AG04449 (cell line): Measurements from ENCODE around the gene B3GLCT.

ENCODE experiments used
- CTCF ChIA-PET: fragments of 350-600 bp; formaldehyde crosslinking; extraction: SDS; loops from one replicate; lab custom pipeline; 2021; ENCODE audit warnings: antibody characterized with exemption; lab: Yijun Ruan, JAX
- POLR2A ChIA-PET: fragments of 400-600, 350-600 bp; formaldehyde crosslinking; extraction: SDS; loops from one replicate; lab custom pipeline; 2020; ENCODE audit warnings: antibody characterized with exemption, inconsistent platforms; lab: Yijun Ruan, JAX
- DNase-seq: peaks from one replicate; pipeline ENCODE4 v3.0.0-alpha.2; 2010; ENCODE audit warnings: low read depth, low spot score
- H3K4me3 ChIP-seq: 2 replicates; pipeline ENCODE4 v1.5.1; 2011; ENCODE audit warnings: low read depth, mild to moderate bottlenecking, control low read depth, low read length
- TF ChIP-seq, protein P1 (sequence below): IDR thresholded peaks from one replicate; pipeline ENCODE4 v1.5.1; 2011; ENCODE audit warnings: mild to moderate bottlenecking, moderate library complexity, low read length, control low read depth, inconsistent platforms; ENCODE audit not compliant: insufficient read depth; ENCODE audit errors: missing control alignments

Gene B3GLCT

DNA sequence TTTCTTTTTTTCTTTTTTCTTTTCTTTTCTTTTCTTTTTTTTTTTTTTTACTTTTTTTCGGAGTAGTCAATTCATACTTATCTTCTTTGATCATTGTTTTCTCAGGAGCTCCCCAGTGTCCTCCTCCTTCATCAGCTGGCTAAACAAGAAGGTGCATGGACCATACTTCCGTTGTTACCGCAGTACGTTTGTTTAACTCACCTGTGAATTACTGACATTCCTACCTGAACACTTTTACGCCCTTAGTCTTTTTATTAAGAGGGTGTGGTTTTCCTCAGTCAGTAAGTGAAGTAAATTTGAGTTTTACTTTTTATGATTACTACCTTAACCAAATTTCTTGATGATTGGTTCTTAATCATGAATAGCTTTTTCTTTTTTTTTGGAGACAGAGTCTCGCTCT, 47.1 kb downstream of the B3GLCT start:
- TF ChIP-seq, protein P1, sequence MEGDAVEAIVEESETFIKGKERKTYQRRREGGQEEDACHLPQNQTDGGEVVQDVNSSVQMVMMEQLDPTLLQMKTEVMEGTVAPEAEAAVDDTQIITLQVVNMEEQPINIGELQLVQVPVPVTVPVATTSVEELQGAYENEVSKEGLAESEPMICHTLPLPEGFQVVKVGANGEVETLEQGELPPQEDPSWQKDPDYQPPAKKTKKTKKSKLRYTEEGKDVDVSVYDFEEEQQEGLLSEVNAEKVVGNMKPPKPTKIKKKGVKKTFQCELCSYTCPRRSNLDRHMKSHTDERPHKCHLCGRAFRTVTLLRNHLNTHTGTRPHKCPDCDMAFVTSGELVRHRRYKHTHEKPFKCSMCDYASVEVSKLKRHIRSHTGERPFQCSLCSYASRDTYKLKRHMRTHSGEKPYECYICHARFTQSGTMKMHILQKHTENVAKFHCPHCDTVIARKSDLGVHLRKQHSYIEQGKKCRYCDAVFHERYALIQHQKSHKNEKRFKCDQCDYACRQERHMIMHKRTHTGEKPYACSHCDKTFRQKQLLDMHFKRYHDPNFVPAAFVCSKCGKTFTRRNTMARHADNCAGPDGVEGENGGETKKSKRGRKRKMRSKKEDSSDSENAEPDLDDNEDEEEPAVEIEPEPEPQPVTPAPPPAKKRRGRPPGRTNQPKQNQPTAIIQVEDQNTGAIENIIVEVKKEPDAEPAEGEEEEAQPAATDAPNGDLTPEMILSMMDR, result no peak
- CTCF ChIA-PET, result interaction anchor here (0.9 to 7.5 kb wide), 4 partner anchors 9 to 185 kb away, joined by 3 to 102 read pairs (median 4); partner anchors contain the start of gene B3GLCT
- no peak for DNase-seq
- POLR2A ChIA-PET, result no interaction called here
- no peak overlapping the region for H3K4me3 ChIP-seq

- no peak overlapping the region for H3K4me3 ChIP-seq
- TF ChIP-seq, protein P1, result no peak
- POLR2A ChIA-PET, result no interaction called here
- no peak for DNase-seq
- CTCF ChIA-PET, result interaction anchor here (1.0 to 7.5 kb wide), 4 partner anchors 11 to 183 kb away, joined by 3 to 102 read pairs (median 4); no protein-coding TSS in a partner anchor
These were observed 48.6 kb downstream of the B3GLCT start for GRCh38 chr13:31248361-31248760.

GRCh38 chr13:31248965-31249539, 49.3 kb downstream of the B3GLCT start:
- TF ChIP-seq, protein P1, result no peak
- ChIA-PET POLR2A (no interaction called here), CTCF (interaction anchor here (1.0 to 7.5 kb wide), 4 partner anchors 12 to 182 kb away, joined by 3 to 102 read pairs (median 4); no protein-coding TSS in a partner anchor)
- no peak overlapping the region for H3K4me3 ChIP-seq
- DNase-seq, result no peak

GRCh38 chr13:31250435-31250834, 50.7 kb downstream of the B3GLCT start:
- TF ChIP-seq, protein P1, result no peak
- H3K4me3 ChIP-seq, result no peak overlapping the region
- DNase-seq, result no peak
- CTCF ChIA-PET, result interaction anchor here (7.5 kb wide), 1 partner anchor 14 kb away, joined by 102 read pairs; no protein-coding TSS in a partner anchor
- POLR2A ChIA-PET, result no interaction called here

GRCh38 chr13:31261241-31261640, 61.5 kb downstream of the B3GLCT start:
- no peak overlapping the region for H3K4me3 ChIP-seq
- TF ChIP-seq, protein P1, result no peak
- ChIA-PET CTCF (interaction anchor here (1.1 to 2.9 kb wide), 2 partner anchors 24 to 649 kb away, joined by 3 to 15 read pairs; no protein-coding TSS in a partner anchor), POLR2A (no interaction called here)
- no peak for DNase-seq

- TF ChIP-seq, protein P1, result no peak
- CTCF ChIA-PET, result interaction anchor here (2.3 kb wide), 1 partner anchor 27 kb away, joined by 7 read pairs; no protein-coding TSS in a partner anchor
- POLR2A ChIA-PET, result no interaction called here
- H3K4me3 ChIP-seq, result no peak overlapping the region
- DNase-seq, result no peak
These were observed 63.6 kb downstream of the B3GLCT start for GRCh38 chr13:31263346-31263745.
